ENCODE data around the gene MAP6D1.

MAP6D1 gene

GRCh38 chr3:183845090-183845489 is 19.7 kb upstream of the MAP6D1 start:
- DNase-seq (ENCODE audit: insufficient read length, low spot score) (no peak), FAIRE-seq (no peak)
- TF ChIP-seq TAF1 (IDR thresholded peaks at IDR 0.05; ENCODE audit: low read depth, low read length) = no peak
- TF ChIP-seq SPI1 (IDR thresholded peaks at IDR 0.05; ENCODE audit: low read depth, low read length) = no peak
- no peak for TF ChIP-seq POLR2A (IDR thresholded peaks at IDR 0.05; ENCODE audit: low read depth, low read length)
- TF ChIP-seq POLR2AphosphoS5 (IDR thresholded peaks at IDR 0.05; ENCODE audit: low read depth, low read length) = no peak
- TF ChIP-seq PAX5 (IDR thresholded peaks at IDR 0.05; ENCODE audit: insufficient read depth, low read length, severe bottlenecking) = no peak
- TF ChIP-seq POU2F2 (IDR thresholded peaks at IDR 0.05; ENCODE audit: low read depth, low read length) = no peak

- DNase-seq (ENCODE audit: insufficient read length, low spot score) = no peak
- TF ChIP-seq PAX5 (IDR thresholded peaks at IDR 0.05; ENCODE audit: insufficient read depth, low read length, severe bottlenecking) (no peak), POLR2A (IDR thresholded peaks at IDR 0.05; ENCODE audit: low read depth, low read length) (no peak), TAF1 (IDR thresholded peaks at IDR 0.05; ENCODE audit: low read depth, low read length) (no peak), POU2F2 (IDR thresholded peaks at IDR 0.05; ENCODE audit: low read depth, low read length) (no peak), SPI1 (IDR thresholded peaks at IDR 0.05; ENCODE audit: low read depth, low read length) (no peak), POLR2AphosphoS5 (IDR thresholded peaks at IDR 0.05; ENCODE audit: low read depth, low read length) (no peak)
- no peak for FAIRE-seq
These were observed 19.2 kb upstream of the MAP6D1 start for GRCh38 chr3:183844606-183845005.

- no peak for TF ChIP-seq SPI1 (IDR thresholded peaks at IDR 0.05; ENCODE audit: low read depth, low read length)
- no peak for TF ChIP-seq POLR2AphosphoS5 (IDR thresholded peaks at IDR 0.05; ENCODE audit: low read depth, low read length)
- TF ChIP-seq POLR2A (IDR thresholded peaks at IDR 0.05; ENCODE audit: low read depth, low read length) = no peak
- TF ChIP-seq TAF1 (IDR thresholded peaks at IDR 0.05; ENCODE audit: low read depth, low read length) = no peak
- no peak for TF ChIP-seq PAX5 (IDR thresholded peaks at IDR 0.05; ENCODE audit: insufficient read depth, low read length, severe bottlenecking)
- no peak for TF ChIP-seq POU2F2 (IDR thresholded peaks at IDR 0.05; ENCODE audit: low read depth, low read length)
- no peak for FAIRE-seq
- no peak for DNase-seq (ENCODE audit: insufficient read length, low spot score)
These were observed 14.4 kb upstream of the MAP6D1 start for GRCh38 chr3:183839751-183840150.

GRCh38 chr3:183837894-183838293 is 12.5 kb upstream of the MAP6D1 start:
- FAIRE-seq (no peak), DNase-seq (ENCODE audit: insufficient read length, low spot score) (no peak)
- TF ChIP-seq POLR2AphosphoS5 (IDR thresholded peaks at IDR 0.05; ENCODE audit: low read depth, low read length) (no peak), POLR2A (IDR thresholded peaks at IDR 0.05; ENCODE audit: low read depth, low read length) (no peak), SPI1 (IDR thresholded peaks at IDR 0.05; ENCODE audit: low read depth, low read length) (no peak), PAX5 (IDR thresholded peaks at IDR 0.05; ENCODE audit: insufficient read depth, low read length, severe bottlenecking) (no peak), TAF1 (IDR thresholded peaks at IDR 0.05; ENCODE audit: low read depth, low read length) (no peak), POU2F2 (IDR thresholded peaks at IDR 0.05; ENCODE audit: low read depth, low read length) (no peak)

- TF ChIP-seq POLR2AphosphoS5 (IDR thresholded peaks at IDR 0.05; ENCODE audit: low read depth, low read length) (no peak), SPI1 (IDR thresholded peaks at IDR 0.05; ENCODE audit: low read depth, low read length) (no peak), TAF1 (IDR thresholded peaks at IDR 0.05; ENCODE audit: low read depth, low read length) (no peak), PAX5 (IDR thresholded peaks at IDR 0.05; ENCODE audit: insufficient read depth, low read length, severe bottlenecking) (no peak), POLR2A (IDR thresholded peaks at IDR 0.05; ENCODE audit: low read depth, low read length) (no peak), POU2F2 (IDR thresholded peaks at IDR 0.05; ENCODE audit: low read depth, low read length) (no peak)
- DNase-seq (ENCODE audit: insufficient read length, low spot score) (no peak), FAIRE-seq (no peak)
These were observed 12.0 kb upstream of the MAP6D1 start for GRCh38 chr3:183837390-183837789.

- DNase-seq (ENCODE audit: insufficient read length, low spot score) = no peak
- no peak for FAIRE-seq
- TF ChIP-seq PAX5 (IDR thresholded peaks at IDR 0.05; ENCODE audit: insufficient read depth, low read length, severe bottlenecking) (no peak), POLR2AphosphoS5 (IDR thresholded peaks at IDR 0.05; ENCODE audit: low read depth, low read length) (no peak), POLR2A (IDR thresholded peaks at IDR 0.05; ENCODE audit: low read depth, low read length) (no peak), POU2F2 (IDR thresholded peaks at IDR 0.05; ENCODE audit: low read depth, low read length) (no peak), SPI1 (IDR thresholded peaks at IDR 0.05; ENCODE audit: low read depth, low read length) (no peak), TAF1 (IDR thresholded peaks at IDR 0.05; ENCODE audit: low read depth, low read length) (no peak)
These were observed 8.1 kb upstream of the MAP6D1 start for GRCh38 chr3:183833516-183833915.

GRCh38 chr3:183830187-183830586 is 4.8 kb upstream of the MAP6D1 start:
- TF ChIP-seq POLR2A (IDR thresholded peaks at IDR 0.05; ENCODE audit: low read depth, low read length) (no peak), POU2F2 (IDR thresholded peaks at IDR 0.05; ENCODE audit: low read depth, low read length) (no peak), POLR2AphosphoS5 (IDR thresholded peaks at IDR 0.05; ENCODE audit: low read depth, low read length) (no peak), PAX5 (IDR thresholded peaks at IDR 0.05; ENCODE audit: insufficient read depth, low read length, severe bottlenecking) (no peak), TAF1 (IDR thresholded peaks at IDR 0.05; ENCODE audit: low read depth, low read length) (no peak), SPI1 (IDR thresholded peaks at IDR 0.05; ENCODE audit: low read depth, low read length) (no peak)
- FAIRE-seq = no peak
- no peak for DNase-seq (ENCODE audit: insufficient read length, low spot score)

GRCh38 chr3:183829466-183829865 is 4.1 kb upstream of the MAP6D1 start:
- DNase-seq (ENCODE audit: insufficient read length, low spot score) (no peak), FAIRE-seq (no peak)
- TF ChIP-seq POU2F2 (IDR thresholded peaks at IDR 0.05; ENCODE audit: low read depth, low read length) (no peak), TAF1 (IDR thresholded peaks at IDR 0.05; ENCODE audit: low read depth, low read length) (no peak), POLR2A (IDR thresholded peaks at IDR 0.05; ENCODE audit: low read depth, low read length) (no peak), PAX5 (IDR thresholded peaks at IDR 0.05; ENCODE audit: insufficient read depth, low read length, severe bottlenecking) (no peak), SPI1 (IDR thresholded peaks at IDR 0.05; ENCODE audit: low read depth, low read length) (no peak), POLR2AphosphoS5 (IDR thresholded peaks at IDR 0.05; ENCODE audit: low read depth, low read length) (no peak)

GRCh38 chr3:183828538-183828870 is 3.1 kb upstream of the MAP6D1 start:
- DNase-seq (ENCODE audit: insufficient read length, low spot score) = no peak
- FAIRE-seq = no peak
- TF ChIP-seq SPI1 (IDR thresholded peaks at IDR 0.05; ENCODE audit: low read depth, low read length) (no peak), POLR2AphosphoS5 (IDR thresholded peaks at IDR 0.05; ENCODE audit: low read depth, low read length) (no peak), POLR2A (IDR thresholded peaks at IDR 0.05; ENCODE audit: low read depth, low read length) (no peak), POU2F2 (IDR thresholded peaks at IDR 0.05; ENCODE audit: low read depth, low read length) (no peak), PAX5 (IDR thresholded peaks at IDR 0.05; ENCODE audit: insufficient read depth, low read length, severe bottlenecking) (no peak), TAF1 (IDR thresholded peaks at IDR 0.05; ENCODE audit: low read depth, low read length) (no peak)
